ENCODE data around the gene C19orf73. TPM values are rescaled to one million over a fixed set of nuclear protein-coding genes. Genes with fewer than 3 reads are reported as not detected.
A peak's percentile ranks its signal among the peaks of the same experiment; 100 is the strongest.

Gene C19orf73
- total and polyA plus RNA-seq, 9 of the 15 experiments (the other 6 are each of a cell fraction or from before 2014, with no cell fraction given): 0.08 to 7.4 (median 1.4) TPM

DNA sequence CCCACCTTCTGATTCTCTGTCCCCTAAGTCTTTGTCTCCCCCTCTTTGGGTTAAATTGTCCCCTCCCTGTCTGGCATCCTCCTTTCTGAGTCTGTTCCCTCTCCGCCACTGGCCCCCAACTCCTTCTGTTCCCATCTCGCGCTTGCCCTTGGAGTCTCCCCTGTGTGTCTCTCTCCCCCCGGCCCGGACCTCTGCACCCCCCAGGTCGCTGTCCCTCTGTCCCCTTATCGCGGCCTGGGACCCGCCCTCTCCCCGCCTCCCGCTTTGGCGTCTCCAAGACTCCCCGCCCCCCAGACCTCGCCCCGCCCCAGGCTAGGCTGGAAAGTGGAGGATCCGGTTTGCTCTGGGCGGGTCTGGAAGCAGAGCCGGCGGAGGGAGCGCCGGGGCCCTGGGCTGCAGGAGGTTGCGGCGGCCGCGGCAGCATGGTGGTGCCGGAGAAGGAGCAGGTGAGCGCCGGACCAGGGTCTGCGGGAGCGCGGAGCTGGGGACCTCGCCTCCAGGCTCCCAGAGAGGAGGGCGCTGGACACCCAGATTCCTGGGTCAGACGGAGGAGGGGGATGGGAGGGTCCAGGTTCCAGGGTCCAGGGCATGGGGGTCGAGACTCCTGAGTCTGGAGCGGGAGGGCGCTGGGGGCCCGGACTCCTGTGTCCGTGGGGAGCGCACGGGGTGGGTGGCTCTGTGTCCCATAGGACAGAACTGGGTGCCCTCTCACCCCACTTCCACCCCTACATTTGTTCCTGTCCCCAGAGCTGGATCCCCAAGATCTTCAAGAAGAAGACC is 38.7 kb upstream of the C19orf73 start, which contains the start of gene TRPM4:
TRPM4 (plus strand) TSS at position 348 of the 780 bp plus-strand sequence; CDS start at position 423, 75 bp downstream.
- H3K9ac ChIP-seq (ENCODE audit: insufficient read depth in 1 of 2, low read depth in 2 of 2, low read length in 2 of 2): peak within 1 kb of the TSS; percentile 89 to 98
- BruUV-seq (replicated peaks): TSS peak; percentile 66
- WGBS (ENCODE audit: insufficient coverage, low coverage, missing lambda C conversion rate): under 1% methylated on average over 36 of the region's 41 CpGs
- TF ChIP-seq HMGN3 (IDR thresholded peaks at IDR 0.05; ENCODE audit: borderline replicate concordance, extremely low read depth, insufficient read length, low read depth, low read length) (peak; percentile 75), HNRNPK (IDR thresholded peaks at IDR 0.05; ENCODE audit: low read depth, low read length, poor library complexity, severe bottlenecking) (no peak), NR2C2 (CRISPR knock-in tag; IDR thresholded peaks at IDR 0.05) (no peak), NR2C2 (tag; IDR thresholded peaks at IDR 0.05) (peak; percentile 68), ZZZ3 (IDR thresholded peaks at IDR 0.05) (no peak), DPF2 (IDR thresholded peaks at IDR 0.05) (peak; percentile 83), HDAC2 (IDR thresholded peaks at IDR 0.05) (no peak), ZNF24 (IDR thresholded peaks at IDR 0.05) (peak; percentile 27), SRSF7 (optimal IDR thresholded peaks at IDR 0.05; ENCODE audit: low read depth, low read length) (no peak), ZNF146 (CRISPR knock-in tag; IDR thresholded peaks at IDR 0.05; ENCODE audit: unreplicated experiment) (no peak), HDAC8 (tag; IDR thresholded peaks at IDR 0.05) (no peak), ZNF75A (CRISPR knock-in tag; IDR thresholded peaks at IDR 0.05) (no peak), TOE1 (IDR thresholded peaks at IDR 0.05; ENCODE audit: borderline replicate concordance) (0 out of 2 replicates have a peak, but pooled peaks have one; percentile 56), TOE1 (CRISPR knock-in tag; IDR thresholded peaks at IDR 0.05; ENCODE audit: borderline replicate concordance, low read depth) (no peak)
- TF ChIP-seq, protein P1, sequence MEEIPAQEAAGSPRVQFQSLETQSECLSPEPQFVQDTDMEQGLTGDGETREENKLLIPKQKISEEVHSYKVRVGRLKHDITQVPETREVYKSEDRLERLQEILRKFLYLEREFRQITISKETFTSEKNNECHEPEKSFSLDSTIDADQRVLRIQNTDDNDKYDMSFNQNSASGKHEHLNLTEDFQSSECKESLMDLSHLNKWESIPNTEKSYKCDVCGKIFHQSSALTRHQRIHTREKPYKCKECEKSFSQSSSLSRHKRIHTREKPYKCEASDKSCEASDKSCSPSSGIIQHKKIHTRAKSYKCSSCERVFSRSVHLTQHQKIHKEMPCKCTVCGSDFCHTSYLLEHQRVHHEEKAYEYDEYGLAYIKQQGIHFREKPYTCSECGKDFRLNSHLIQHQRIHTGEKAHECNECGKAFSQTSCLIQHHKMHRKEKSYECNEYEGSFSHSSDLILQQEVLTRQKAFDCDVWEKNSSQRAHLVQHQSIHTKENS (CRISPR knock-in tag; IDR thresholded peaks at IDR 0.05): no peak
- TF ChIP-seq, protein P2, sequence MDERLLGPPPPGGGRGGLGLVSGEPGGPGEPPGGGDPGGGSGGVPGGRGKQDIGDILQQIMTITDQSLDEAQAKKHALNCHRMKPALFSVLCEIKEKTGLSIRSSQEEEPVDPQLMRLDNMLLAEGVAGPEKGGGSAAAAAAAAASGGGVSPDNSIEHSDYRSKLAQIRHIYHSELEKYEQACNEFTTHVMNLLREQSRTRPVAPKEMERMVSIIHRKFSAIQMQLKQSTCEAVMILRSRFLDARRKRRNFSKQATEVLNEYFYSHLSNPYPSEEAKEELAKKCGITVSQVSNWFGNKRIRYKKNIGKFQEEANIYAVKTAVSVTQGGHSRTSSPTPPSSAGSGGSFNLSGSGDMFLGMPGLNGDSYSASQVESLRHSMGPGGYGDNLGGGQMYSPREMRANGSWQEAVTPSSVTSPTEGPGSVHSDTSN (CRISPR knock-in tag; IDR thresholded peaks at IDR 0.05; ENCODE audit: low read depth): no peak
- TF ChIP-seq, protein P2 (tag; conservative IDR thresholded peaks at IDR 0.05; ENCODE audit: low read depth): no peak
- TF ChIP-seq, protein P3, sequence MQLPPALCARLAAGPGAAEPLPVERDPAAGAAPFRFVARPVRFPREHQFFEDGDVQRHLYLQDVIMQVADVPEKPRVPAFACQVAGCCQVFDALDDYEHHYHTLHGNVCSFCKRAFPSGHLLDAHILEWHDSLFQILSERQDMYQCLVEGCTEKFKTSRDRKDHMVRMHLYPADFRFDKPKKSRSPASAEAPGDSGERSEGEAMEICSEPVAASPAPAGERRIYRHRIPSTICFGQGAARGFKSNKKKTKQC (CRISPR knock-in tag; IDR thresholded peaks at IDR 0.05): no peak

More for the DNA sequence above, 38.7 kb upstream of the C19orf73 start, which contains the start of gene TRPM4:
- peak within 1 kb of the TSS; percentile 83 for H3K4me3 ChIP-seq
- H4K20me1 ChIP-seq (replicated peaks; ENCODE audit: control insufficient read depth, insufficient read depth, low read length): no peaks in the 10 kb centered on the region
- FAIRE-seq (peak; percentile 40), DNase-seq (ENCODE audit: extremely low read depth in 1 of 4, low spot score in 3 of 4) (peak; percentile 88 to 96 (median 93)), ATAC-seq (peak; percentile 88)
- CTCF ChIA-PET (ENCODE audit: low intra/inter-chr PET ratio): interaction anchor here (0.6 kb wide), 1 partner anchor 43 kb away, joined by 4 read pairs; no protein-coding TSS in a partner anchor
- in situ Hi-C loops (cut with MboI): no loop called here
- POLR2A ChIA-PET: interaction anchor here (0.6 to 2.0 kb wide), 2 partner anchors 8 to 29 kb away, joined by 3 to 6 read pairs; no protein-coding TSS in a partner anchor
- peaks cover 34% of the 10 kb centered on the region for H3K79me2 ChIP-seq (ENCODE audit: control insufficient read depth, insufficient read depth, low read length)
- H3K4me1 ChIP-seq (replicated peaks in 1 of 2; ENCODE audit: control insufficient read depth in 2 of 2, insufficient read depth in 2 of 2, low read length in 2 of 2): peaks cover 55 to 74% of the 10 kb centered on the region in 2 experiments
- H2AFZ ChIP-seq (ENCODE audit: low read depth, low read length): peak within 1 kb of the TSS; percentile 72
- intact Hi-C loops (cut with micrococcal nuclease): loop anchor here (5.0 to 10.0 kb wide), 3 partner anchors 40 to 435 kb away; partner anchors contain the start of genes C19orf73, GYS1, PPFIA3 and PRR12
- no peaks in the 10 kb centered on the region for H3K27me3 ChIP-seq (ENCODE audit: control insufficient read depth in 2 of 2, insufficient read depth in 2 of 2, low read length in 2 of 2)
- peak within 1 kb of the TSS; percentile 90 for H3K4me2 ChIP-seq (ENCODE audit: insufficient read depth, low read length)
- H3K9me3 ChIP-seq (replicated peaks; ENCODE audit: control insufficient read depth, insufficient read depth, low read depth, low read length): no peaks in the 10 kb centered on the region
- H3K9me1 ChIP-seq (ENCODE audit: control insufficient read depth, insufficient read depth, low read length): no peaks in the 10 kb centered on the region
- peak within 1 kb of the TSS; percentile 95 for H3K27ac ChIP-seq (ENCODE audit: extremely low read depth, low read depth, low read length)
- peaks cover 14% of the 10 kb centered on the region; the same call in 1 of the 3 replicates for H3K36me3 ChIP-seq (ENCODE audit: control insufficient read depth, insufficient read depth, low read length)

All from K562 (cell line).